SK-N-SH (cell line): ENCODE measurements around the gene PPP2R5D.

Experiments
- EZH2phosphoT487 ChIP-seq: fragments of 200-600 bp; sonication (generic); IDR thresholded peaks from 2 replicates; pipeline ENCODE4 v1.6.1; 2017; ENCODE audit warnings: low read depth, mixed run types, mild to moderate bottlenecking, antibody characterized with exemption, moderate library complexity, borderline replicate concordance
- JUND ChIP-seq: IDR thresholded peaks from 2 replicates; pipeline ENCODE4 v1.4.0; 2012
- POLR2AphosphoS5 ChIP-seq: IDR thresholded peaks from 2 replicates; pipeline ENCODE4 v1.6.1; 2012; ENCODE audit warnings: low read depth, low read length
- RAD21 ChIP-seq: IDR thresholded peaks from 2 replicates; pipeline ENCODE4 v1.6.1; 2012; ENCODE audit warnings: mild to moderate bottlenecking, low read length
- RCOR1 ChIP-seq: fragments of 150-350 bp; IDR thresholded peaks from 2 replicates; pipeline ENCODE4 v1.6.1; 2017; ENCODE audit warnings: antibody characterized with exemption, low read length
- SMC3 ChIP-seq: IDR thresholded peaks from 2 replicates; pipeline ENCODE4 v1.6.1; 2012; ENCODE audit warnings: low read depth, low read length, improper control_type of control experiment
- TEAD4 ChIP-seq: IDR thresholded peaks from 2 replicates; pipeline ENCODE4 v1.4.0; 2012; ENCODE audit warnings: mild to moderate bottlenecking, borderline replicate concordance; ENCODE audit not compliant: insufficient read depth
- TF ChIP-seq, protein P1 (sequence below): fragments of 200-600 bp; sonication (generic); IDR thresholded peaks from 2 replicates; pipeline ENCODE4 v1.6.1; 2017; ENCODE audit warnings: antibody characterized with exemption, mild to moderate bottlenecking, moderate library complexity
- TF ChIP-seq, protein P2 (sequence below): IDR thresholded peaks from 2 replicates; pipeline ENCODE4 v1.6.1; 2012; ENCODE audit warnings: mild to moderate bottlenecking, low read depth, low read length, moderate library complexity
- TF ChIP-seq, protein P3 (sequence below): fragments of 150-350 bp; IDR thresholded peaks from 2 replicates; pipeline ENCODE4 v1.6.1; 2017; ENCODE audit warnings: antibody characterized with exemption, low read length, low read depth, borderline replicate concordance
- TF ChIP-seq, protein P4 (sequence below): IDR thresholded peaks from 2 replicates; pipeline ENCODE4 v1.4.0; 2012; ENCODE audit warnings: low read depth
- TF ChIP-seq, protein P5 (sequence below): IDR thresholded peaks from 2 replicates; pipeline ENCODE4 v1.4.0; 2012; ENCODE audit warnings: low read depth, borderline replicate concordance

DNA sequence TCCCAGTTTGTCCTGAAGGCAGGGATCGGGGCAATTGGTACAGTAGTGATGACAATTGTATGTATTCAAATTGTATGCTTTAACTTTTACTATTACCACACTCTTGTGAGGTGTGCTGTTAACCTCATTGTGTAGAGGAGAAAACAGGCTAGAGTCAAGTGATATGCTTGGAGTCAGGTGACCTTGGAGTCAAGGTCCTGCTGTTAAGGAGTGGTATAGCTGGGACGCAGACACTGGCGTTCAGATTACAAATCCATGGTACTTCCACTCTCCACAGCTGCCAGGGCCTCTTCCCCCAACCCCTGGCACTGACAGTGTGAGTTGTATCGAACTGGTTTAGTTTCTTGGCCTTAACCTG, 44.6 kb upstream of the PPP2R5D start:
- TF ChIP-seq TEAD4 (no peak), EZH2phosphoT487 (no peak), RAD21 (no peak), POLR2AphosphoS5 (no peak), JUND (no peak), SMC3 (no peak), RCOR1 (no peak)
- TF ChIP-seq, protein P1, sequence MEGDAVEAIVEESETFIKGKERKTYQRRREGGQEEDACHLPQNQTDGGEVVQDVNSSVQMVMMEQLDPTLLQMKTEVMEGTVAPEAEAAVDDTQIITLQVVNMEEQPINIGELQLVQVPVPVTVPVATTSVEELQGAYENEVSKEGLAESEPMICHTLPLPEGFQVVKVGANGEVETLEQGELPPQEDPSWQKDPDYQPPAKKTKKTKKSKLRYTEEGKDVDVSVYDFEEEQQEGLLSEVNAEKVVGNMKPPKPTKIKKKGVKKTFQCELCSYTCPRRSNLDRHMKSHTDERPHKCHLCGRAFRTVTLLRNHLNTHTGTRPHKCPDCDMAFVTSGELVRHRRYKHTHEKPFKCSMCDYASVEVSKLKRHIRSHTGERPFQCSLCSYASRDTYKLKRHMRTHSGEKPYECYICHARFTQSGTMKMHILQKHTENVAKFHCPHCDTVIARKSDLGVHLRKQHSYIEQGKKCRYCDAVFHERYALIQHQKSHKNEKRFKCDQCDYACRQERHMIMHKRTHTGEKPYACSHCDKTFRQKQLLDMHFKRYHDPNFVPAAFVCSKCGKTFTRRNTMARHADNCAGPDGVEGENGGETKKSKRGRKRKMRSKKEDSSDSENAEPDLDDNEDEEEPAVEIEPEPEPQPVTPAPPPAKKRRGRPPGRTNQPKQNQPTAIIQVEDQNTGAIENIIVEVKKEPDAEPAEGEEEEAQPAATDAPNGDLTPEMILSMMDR, result no peak
- TF ChIP-seq, protein P2, sequence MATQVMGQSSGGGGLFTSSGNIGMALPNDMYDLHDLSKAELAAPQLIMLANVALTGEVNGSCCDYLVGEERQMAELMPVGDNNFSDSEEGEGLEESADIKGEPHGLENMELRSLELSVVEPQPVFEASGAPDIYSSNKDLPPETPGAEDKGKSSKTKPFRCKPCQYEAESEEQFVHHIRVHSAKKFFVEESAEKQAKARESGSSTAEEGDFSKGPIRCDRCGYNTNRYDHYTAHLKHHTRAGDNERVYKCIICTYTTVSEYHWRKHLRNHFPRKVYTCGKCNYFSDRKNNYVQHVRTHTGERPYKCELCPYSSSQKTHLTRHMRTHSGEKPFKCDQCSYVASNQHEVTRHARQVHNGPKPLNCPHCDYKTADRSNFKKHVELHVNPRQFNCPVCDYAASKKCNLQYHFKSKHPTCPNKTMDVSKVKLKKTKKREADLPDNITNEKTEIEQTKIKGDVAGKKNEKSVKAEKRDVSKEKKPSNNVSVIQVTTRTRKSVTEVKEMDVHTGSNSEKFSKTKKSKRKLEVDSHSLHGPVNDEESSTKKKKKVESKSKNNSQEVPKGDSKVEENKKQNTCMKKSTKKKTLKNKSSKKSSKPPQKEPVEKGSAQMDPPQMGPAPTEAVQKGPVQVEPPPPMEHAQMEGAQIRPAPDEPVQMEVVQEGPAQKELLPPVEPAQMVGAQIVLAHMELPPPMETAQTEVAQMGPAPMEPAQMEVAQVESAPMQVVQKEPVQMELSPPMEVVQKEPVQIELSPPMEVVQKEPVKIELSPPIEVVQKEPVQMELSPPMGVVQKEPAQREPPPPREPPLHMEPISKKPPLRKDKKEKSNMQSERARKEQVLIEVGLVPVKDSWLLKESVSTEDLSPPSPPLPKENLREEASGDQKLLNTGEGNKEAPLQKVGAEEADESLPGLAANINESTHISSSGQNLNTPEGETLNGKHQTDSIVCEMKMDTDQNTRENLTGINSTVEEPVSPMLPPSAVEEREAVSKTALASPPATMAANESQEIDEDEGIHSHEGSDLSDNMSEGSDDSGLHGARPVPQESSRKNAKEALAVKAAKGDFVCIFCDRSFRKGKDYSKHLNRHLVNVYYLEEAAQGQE, result no peak
- TF ChIP-seq, protein P3, sequence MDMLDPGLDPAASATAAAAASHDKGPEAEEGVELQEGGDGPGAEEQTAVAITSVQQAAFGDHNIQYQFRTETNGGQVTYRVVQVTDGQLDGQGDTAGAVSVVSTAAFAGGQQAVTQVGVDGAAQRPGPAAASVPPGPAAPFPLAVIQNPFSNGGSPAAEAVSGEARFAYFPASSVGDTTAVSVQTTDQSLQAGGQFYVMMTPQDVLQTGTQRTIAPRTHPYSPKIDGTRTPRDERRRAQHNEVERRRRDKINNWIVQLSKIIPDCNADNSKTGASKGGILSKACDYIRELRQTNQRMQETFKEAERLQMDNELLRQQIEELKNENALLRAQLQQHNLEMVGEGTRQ, result no peak
- TF ChIP-seq, protein P4, sequence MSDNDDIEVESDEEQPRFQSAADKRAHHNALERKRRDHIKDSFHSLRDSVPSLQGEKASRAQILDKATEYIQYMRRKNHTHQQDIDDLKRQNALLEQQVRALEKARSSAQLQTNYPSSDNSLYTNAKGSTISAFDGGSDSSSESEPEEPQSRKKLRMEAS, result no peak
- TF ChIP-seq, protein P5, sequence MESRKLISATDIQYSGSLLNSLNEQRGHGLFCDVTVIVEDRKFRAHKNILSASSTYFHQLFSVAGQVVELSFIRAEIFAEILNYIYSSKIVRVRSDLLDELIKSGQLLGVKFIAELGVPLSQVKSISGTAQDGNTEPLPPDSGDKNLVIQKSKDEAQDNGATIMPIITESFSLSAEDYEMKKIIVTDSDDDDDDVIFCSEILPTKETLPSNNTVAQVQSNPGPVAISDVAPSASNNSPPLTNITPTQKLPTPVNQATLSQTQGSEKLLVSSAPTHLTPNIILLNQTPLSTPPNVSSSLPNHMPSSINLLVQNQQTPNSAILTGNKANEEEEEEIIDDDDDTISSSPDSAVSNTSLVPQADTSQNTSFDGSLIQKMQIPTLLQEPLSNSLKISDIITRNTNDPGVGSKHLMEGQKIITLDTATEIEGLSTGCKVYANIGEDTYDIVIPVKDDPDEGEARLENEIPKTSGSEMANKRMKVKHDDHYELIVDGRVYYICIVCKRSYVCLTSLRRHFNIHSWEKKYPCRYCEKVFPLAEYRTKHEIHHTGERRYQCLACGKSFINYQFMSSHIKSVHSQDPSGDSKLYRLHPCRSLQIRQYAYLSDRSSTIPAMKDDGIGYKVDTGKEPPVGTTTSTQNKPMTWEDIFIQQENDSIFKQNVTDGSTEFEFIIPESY, result no peak
